Amygdala (tissue), 56 donors: ENCODE data around the gene PCDHA9.
"Not testable (repeated sequence)": the region's sequence is repeated elsewhere in the genome, so short reads cannot be mapped to it uniquely, and the experiment has no call there.

Source experiments
- DNase-seq, 56 donors: peaks; one replicate each; lab custom pipeline; 2025; lab: John Stamatoyannopoulos, UW

Gene PCDHA9

GRCh38 chr5:140848139-140849102, at the start of gene PCDHA9:
Gene PCDHA9, plus strand, starts transcription at chr5:140848382. Its CDS starts 114 bp downstream, at chr5:140848496.
- DNase-seq = not testable (repeated sequence)

DNA sequence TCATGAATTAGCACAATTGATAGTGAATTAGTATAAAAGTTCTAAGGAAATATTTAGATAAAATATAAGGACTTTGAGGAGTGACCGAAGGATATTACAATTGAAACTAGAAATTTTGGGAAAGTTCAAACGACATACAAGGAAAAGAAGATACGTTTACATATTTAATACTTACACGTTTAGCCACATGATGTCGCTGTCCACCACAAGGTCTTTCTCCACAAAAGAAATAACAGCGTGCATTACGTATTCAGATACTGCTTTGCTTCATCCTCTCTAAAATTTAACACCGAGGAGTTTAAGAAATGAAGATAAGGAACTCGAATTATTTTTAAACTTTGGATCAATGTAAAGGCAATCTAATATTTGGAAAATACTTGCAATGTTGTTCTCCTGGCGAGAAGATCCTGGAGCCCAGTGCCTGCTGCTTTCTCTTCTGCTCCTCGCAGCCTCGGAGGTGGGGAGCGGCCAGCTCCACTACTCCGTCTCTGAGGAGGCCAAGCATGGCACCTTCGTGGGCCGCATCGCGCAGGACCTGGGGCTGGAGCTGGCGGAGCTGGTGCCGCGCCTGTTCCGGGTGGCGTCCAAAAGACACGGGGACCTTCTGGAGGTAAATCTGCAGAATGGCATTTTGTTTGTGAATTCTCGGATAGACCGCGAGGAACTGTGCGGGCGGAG, 47.2 kb upstream of the PCDHA9 start, which contains the start of gene PCDHA3:
Gene PCDHA3, plus strand, starts transcription at position 242 of the 678 bp plus-strand sequence.
- DNase-seq = peak in 4 of 56 donors; percentile 4 to 51 (median 18)

DNA sequence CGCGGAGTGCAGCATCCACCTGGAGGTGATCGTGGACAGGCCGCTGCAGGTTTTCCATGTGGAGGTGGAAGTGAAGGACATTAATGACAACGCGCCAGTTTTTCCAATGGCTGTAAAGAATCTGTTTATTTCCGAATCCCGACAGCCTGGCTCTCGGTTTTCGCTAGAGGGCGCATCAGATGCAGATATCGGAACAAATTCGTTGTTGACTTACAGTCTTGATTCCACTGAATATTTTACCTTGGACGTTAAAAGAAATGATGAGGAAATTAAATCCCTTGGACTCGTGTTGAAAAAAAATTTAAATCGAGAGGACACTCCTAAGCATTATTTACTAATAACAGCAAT, 46.7 kb upstream of the PCDHA9 start:
- peak in 6 of 56 donors; percentile 7 to 40 (median 30) for DNase-seq

DNA sequence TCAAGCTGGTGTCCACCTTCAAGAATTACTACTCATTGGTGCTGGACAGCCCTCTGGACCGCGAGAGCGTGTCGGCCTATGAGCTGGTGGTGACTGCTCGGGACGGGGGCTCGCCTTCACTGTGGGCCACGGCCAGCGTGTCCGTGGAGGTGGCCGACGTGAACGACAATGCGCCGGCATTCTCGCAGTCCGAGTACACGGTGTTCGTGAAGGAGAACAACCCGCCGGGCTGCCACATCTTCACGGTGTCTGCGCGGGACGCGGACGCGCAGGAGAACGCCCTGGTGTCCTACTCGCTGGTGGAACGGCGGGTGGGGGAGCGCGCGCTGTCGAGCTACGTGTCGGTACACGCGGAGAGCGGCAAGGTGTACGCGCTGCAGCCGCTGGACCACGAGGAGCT, 45.8 kb upstream of the PCDHA9 start:
- DNase-seq = not testable (repeated sequence)

DNA sequence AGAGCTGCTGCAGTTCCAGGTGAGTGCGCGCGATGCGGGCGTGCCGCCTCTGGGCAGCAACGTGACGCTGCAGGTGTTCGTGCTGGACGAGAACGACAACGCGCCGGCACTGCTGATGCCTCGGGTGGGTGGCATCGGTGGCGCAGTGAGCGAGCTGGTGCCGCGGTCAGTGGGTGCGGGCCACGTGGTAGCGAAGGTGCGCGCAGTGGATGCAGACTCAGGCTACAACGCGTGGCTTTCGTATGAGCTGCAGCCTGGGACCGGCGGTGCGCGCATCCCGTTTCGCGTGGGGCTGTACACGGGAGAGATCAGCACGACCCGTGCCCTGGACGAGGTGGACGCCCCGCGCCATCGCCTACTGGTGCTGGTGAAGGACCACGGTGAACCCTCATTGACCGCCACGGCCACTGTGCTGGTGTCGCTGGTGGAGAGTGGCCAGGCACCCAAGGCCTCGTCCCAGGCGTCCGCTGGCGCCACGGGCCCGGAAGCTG, 45.4 kb upstream of the PCDHA9 start:
- DNase-seq = no peak

- peak in 15 of 56 donors; percentile 11 to 66 (median 35) for DNase-seq
Observed at GRCh38 chr5:140806834-140807775, 41.1 kb upstream of the PCDHA9 start, which contains the start of gene PCDHA4. Gene PCDHA4, plus strand, starts transcription at chr5:140807068.

DNA sequence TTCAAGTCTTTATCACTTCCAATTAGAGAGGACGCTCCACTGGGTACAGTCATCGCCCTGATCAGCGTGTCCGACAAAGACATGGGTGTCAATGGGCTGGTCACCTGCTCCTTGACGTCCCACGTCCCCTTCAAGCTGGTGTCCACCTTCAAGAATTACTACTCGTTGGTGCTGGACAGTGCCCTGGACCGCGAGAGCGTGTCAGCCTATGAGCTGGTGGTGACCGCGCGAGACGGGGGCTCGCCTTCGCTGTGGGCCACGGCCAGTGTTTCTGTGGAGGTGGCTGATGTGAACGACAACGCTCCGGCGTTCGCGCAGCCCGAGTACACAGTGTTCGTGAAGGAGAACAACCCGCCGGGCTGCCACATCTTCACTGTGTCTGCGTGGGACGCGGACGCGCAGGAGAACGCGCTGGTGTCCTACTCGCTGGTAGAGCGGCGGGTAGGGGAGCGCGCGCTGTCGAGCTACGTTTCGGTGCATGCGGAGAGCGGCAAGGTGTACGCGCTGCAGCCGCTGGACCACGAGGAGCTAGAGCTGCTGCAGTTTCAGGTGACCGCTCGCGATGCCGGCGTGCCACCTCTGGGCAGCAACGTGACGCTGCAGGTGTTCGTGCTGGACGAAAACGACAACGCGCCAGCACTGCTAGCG, 39.8 kb upstream of the PCDHA9 start:
- not testable (repeated sequence) for DNase-seq

DNA sequence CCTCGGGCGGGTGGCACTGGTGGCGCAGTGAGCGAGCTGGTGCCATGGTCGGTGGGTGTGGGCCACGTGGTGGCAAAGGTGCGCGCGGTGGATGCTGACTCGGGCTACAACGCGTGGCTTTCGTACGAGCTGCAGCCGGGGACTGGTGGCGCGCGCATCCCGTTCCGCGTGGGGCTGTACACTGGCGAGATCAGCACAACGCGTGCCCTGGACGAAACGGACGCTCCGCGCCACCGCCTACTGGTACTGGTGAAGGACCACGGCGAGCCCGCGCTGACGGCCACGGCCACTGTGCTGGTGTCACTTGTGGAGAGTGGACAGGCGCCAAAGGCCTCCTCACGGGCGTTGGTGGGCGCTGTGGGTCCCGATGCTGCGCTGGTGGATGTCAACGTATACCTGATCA, 39.3 kb upstream of the PCDHA9 start:
- no peak for DNase-seq

DNA sequence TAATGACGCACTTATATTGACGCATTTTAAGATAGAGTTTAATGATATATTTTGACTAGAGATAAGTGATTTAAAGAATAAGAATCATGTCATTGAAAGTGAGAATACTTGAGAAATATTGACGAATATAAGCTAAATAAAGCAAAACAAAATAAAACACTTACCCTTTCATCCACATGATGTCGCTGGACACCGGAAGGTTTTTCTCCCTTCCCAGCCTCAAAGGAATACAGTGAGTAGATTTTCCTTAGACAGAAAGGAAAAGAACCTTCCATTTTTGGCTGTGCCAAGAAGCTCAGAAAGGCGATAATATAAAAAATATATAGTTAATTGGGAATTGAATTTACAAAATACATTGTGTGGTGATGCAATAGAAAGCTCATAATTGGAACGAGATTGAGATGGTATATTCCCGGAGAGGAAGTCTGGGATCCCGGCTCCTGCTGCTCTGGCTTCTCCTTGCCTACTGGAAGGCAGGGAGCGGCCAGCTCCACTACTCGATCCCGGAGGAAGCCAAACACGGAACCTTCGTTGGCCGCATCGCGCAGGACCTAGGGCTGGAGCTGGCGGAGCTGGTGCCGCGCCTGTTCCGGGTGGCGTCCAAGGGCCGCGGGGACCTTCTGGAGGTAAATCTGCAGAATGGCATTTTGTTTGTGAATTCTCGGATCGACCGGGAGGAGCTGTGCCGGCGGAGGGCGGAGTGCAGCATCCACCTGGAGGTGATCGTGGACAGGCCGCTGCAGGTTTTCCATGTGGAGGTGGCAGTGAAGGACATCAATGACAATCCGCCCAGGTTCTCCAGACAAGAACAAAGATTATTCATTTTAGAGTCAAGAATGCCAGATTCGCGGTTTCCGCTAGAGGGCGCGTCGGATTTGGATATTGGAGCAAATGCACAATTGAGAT, 26.6 kb upstream of the PCDHA9 start, which contains the start of gene PCDHA5:
Gene PCDHA5, plus strand, starts transcription at position 239 of the 906 bp plus-strand sequence.
- DNase-seq = peak in 6 of 56 donors; percentile 13 to 50 (median 36)

DNA sequence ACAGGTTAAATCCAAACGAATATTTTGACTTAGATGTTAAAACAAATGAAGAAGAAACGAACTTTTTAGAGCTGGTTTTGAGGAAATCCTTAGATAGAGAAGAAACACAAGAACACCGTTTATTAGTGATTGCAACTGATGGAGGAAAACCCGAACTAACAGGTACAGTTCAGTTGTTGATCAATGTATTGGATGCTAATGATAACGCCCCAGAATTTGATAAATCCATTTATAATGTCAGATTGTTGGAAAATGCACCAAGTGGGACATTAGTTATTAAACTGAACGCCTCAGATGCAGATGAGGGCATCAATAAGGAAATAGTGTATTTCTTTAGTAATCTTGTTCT, 25.9 kb upstream of the PCDHA9 start:
- DNase-seq = no peak

GRCh38 chr5:140822969-140823368, 25.2 kb upstream of the PCDHA9 start:
- not testable (repeated sequence) for DNase-seq

DNA sequence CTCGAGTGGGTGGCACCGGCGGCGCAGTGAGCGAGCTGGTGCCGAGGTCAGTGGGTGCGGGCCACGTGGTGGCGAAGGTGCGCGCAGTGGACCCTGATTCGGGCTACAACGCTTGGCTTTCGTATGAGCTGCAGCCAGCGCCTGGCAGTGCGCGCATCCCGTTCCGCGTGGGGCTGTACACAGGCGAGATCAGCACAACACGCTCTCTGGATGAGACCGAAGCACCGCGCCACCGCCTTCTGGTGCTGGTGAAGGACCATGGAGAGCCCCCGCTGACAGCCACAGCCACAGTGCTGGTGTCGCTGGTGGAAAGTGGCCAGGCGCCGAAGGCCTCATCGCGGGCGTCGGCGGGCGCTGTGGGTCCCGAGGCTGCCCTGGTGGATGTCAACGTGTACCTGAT, 24.7 kb upstream of the PCDHA9 start:
- no peak for DNase-seq

GRCh38 chr5:140827704-140828361, 20.3 kb upstream of the PCDHA9 start, which contains the start of gene PCDHA6:
Gene PCDHA6, plus strand, starts transcription at chr5:140827960. Its CDS starts 132 bp downstream, at chr5:140828092.
- no peak for DNase-seq

GRCh38 chr5:140828362-140828737, 19.8 kb upstream of the PCDHA9 start:
- no peak for DNase-seq

DNA sequence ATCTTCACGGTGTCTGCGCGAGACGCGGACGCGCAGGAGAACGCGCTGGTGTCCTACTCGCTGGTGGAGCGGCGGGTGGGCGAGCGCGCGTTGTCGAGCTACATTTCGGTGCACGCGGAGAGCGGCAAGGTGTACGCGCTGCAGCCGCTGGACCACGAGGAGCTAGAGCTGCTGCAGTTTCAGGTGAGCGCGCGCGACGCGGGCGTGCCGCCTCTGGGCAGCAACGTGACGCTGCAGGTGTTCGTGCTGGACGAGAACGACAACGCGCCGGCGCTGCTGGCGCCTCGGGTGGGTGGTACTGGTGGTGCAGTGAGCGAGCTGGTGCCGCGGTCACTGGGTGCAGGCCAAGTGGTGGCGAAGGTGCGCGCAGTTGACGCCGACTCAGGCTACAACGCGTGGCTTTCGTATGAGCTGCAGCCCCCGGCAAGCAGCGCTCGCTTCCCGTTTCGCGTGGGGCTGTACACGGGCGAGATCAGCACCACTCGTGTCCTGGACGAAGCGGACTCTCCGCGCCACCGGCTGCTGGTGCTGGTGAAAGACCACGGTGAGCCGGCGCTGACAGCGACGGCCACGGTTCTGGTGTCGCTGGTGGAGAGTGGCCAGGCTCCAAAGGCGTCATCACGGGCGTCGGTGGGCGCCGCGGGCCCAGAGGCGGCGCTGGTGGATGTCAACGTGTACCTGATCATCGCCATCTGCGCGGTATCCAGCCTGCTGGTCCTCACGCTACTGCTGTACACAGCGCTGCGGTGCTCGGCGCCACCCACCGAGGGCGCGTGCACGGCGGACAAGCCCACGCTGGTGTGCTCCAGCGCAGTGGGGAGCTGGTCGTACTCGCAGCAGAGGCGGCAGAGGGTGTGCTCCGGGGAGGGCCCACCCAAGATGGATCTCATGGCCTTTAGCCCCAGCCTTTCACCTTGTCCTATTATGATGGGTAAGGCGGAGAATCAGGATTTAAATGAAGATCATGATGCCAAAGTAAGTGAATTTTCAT, 18.4 kb upstream of the PCDHA9 start:
- not testable (repeated sequence) for DNase-seq

GRCh38 chr5:140833993-140834392, 14.2 kb upstream of the PCDHA9 start, which contains the start of gene PCDHA7:
Gene PCDHA7, plus strand, starts transcription at chr5:140834269. Its CDS starts 115 bp downstream, at chr5:140834384.
- no peak for DNase-seq
